Stimulated activated CD8-positive, alpha-beta memory T cell treated with anti-CD3 and anti-CD28 coated beads, Interleukin-15, amount 100 ng/mL, for 24 hours (primary cell): ENCODE results near the gene SLC35B2.

Experiments used
- DNase-seq: peaks from one replicate; pipeline ENCODE4 v3.0.0-alpha.2; 2020; ENCODE audit warnings: low read depth

Gene SLC35B2

GRCh38 chr6:44286285-44286565, 28.9 kb upstream of the SLC35B2 start:
- DNase-seq, result no peak

DNA sequence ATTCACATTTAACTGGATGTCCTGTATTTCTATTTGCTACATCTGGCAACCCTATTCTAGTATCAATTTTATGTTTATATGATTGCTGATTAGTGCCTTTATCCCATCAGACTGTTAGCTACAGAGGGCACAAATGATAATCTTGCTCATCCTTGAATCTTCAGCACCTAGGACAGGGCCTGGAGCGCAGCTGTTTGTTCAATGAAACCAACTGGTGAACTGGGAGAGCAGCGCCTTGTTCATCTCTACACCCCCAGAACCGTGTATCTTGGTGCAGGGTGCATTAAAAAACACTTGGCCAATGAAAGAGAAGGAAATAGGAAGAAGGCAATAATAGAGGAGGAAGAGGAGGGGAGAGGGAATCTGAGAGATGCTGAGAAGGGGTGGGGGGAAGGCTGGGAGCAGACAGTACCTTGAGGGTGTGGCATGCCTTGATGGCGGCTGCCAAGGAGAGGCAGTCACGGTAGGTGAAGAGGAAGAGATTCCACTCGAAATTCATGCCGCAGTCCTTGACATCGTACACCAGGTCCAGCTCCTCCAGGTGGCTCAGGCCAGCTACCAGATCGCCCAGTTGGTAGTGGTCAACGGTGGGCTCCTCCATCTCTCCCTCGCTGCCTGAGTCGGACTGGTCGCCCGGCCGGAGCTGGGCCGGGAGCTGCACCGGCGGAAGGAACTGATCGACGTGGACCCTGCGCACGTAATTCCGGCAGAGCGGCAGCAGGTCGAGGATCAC, 28.4 kb upstream of the SLC35B2 start:
- DNase-seq, result no peak

- no peak for DNase-seq
These were observed 27.5 kb upstream of the SLC35B2 start for GRCh38 chr6:44284867-44285266.

DNA sequence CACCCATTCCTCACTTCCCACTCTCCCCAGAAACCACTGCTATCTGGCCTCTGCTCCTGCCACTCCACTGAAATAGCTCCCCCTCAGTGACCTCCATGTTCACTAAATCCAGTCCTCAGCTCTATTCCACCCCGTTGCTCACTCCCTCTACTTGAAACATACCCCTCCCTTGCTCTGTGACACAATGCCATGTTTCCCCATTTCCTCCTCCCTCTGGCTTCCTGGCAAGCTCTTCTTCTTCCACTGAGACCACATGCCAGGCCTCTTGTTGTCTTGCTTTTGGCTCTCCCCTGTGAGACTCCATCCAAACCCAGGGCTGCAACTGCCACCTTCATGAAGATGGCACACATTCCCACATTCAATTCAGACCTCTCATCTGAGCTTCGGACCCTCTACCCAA, 26.8 kb upstream of the SLC35B2 start:
- DNase-seq, result no peak

GRCh38 chr6:44278774-44279697, 21.7 kb upstream of the SLC35B2 start:
- no peak for DNase-seq

- no peak for DNase-seq
These were observed 21.0 kb upstream of the SLC35B2 start for GRCh38 chr6:44278315-44278714.

- DNase-seq, result no peak
These were observed 20.4 kb upstream of the SLC35B2 start for GRCh38 chr6:44277763-44278162.

DNA sequence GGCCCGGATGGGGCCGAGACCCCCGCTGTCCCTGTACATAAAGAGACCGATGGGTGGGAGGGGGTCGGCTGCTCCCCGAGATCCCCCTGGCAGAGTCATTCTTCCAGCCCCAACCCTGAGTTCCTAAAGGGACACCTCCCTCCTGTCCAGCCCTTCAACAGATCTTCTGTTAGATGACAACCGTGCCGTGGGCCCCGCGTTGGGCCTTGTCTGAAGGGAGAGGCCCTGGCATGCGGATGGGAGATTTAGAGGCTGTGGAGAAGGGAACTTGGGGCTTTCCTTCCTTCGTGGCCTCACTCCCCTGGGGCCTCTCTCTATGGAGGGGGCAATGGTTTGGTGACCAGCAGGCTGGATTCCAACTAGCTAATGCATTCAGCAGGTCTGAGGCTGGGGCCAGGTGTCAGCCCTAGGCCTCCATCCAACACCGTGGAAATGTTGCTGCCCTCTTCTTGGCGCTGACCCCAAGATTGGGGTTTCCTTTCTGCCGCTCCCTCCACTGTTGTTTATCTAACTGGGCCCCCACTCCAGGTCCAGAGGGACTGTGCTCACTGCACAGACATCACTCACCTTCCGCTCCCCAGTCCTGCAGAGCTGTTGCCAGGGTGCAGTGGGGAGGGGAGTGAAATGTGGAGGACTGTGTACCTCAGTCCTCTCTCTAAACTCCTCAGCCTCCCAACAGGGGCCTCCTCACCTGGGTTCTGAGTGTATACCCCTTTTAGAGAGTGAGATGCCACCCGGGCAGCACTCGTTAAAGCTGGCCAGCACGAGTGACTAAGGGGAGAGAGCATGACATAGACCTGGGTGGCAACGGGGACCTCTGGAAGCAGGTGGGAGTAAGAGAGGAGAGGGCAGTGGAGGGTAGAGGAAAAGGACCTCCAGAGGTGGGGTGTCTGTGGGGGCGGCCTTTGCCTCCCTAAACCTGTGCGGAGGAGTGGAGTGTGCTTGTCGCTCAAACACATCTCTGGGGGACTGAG, 19.6 kb upstream of the SLC35B2 start:
- DNase-seq, result no peak

GRCh38 chr6:44275749-44276648, 18.7 kb upstream of the SLC35B2 start:
- DNase-seq, result no peak

- no peak for DNase-seq
These were observed 18.0 kb upstream of the SLC35B2 start for GRCh38 chr6:44275271-44275748.

- no peak for DNase-seq
These were observed 16.3 kb upstream of the SLC35B2 start for GRCh38 chr6:44273617-44274016.

GRCh38 chr6:44272999-44273566, 15.8 kb upstream of the SLC35B2 start:
- DNase-seq, result no peak

DNA sequence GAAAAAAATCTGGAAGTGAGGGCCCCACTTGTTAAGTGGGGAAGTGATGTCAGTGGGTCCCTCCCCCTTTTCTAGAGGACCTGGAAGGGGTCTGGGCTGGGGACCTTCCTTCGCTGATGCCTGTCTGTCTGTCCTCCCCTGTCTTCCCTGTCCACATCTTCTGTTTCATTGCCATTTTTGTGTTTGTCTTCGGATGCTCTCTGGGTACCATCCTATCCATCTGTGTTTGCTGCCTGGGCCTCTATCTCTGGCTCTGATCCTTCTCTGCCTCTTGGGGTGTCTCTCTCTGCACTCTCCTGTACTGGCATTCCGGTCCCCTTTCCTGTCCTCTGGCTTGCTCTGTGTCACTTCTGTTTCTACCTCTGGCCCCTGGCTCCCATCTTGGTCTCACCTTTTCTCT, 15.2 kb upstream of the SLC35B2 start:
- no peak for DNase-seq

- DNase-seq, result no peak
These were observed 14.6 kb upstream of the SLC35B2 start for GRCh38 chr6:44271914-44272313.

- DNase-seq, result no peak
These were observed 14.0 kb upstream of the SLC35B2 start for GRCh38 chr6:44271406-44271723.

DNA sequence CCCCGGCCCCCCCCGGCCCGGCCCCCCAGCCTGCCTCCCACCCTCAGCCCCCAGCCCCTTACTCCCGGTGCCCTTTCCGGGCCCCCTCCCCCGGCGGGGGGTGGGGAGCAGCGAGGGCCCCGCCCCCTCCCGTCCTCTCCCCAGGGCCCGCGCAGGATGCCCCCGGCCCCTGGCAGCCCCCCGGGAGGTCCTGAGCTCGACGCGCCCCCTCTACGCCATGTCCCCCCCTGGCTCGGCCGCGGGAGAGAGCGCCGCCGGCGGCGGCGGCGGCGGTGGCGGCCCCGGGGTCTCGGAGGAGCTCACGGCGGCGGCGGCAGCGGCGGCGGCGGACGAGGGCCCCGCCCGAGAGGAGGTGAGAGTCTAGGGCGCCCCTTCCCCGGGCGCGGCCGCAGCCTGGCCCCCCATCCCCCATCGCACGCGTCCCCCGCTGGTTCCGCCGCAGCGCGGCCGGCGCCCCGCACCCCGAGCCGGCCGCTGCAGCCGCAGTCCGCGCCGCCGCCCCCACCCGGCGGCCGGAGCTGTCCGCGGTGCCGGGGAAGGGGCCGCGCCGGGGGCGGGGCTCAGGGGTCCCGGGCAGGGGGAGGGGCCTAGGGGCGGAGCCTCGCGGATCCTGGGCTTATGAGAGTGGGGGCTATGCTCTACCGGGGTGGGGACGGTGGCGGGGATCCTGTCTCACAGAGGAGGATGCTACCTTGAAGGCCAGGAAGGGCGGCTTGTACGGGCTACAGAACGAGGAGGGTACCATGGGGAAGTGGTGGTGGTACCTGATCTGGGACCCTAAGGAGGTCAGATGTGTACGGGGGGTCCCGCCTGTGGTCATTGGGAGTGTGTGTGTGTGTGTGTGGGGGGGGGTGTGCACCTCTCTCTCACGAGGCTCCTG, 13.4 kb upstream of the SLC35B2 start:
- DNase-seq, result no peak

- no peak for DNase-seq
These were observed 12.7 kb upstream of the SLC35B2 start, which contains the start of gene TMEM151B for GRCh38 chr6:44269921-44270525. Gene TMEM151B, plus strand, starts transcription at chr6:44270450. Its CDS starts 293 bp downstream, at chr6:44270743.

- DNase-seq, result no peak
These were observed 12.0 kb upstream of the SLC35B2 start for GRCh38 chr6:44269178-44269920.
